ENCODE measurements around the gene MKLN1. TPM values are rescaled to one million over a fixed set of nuclear protein-coding genes. Genes with fewer than 3 reads are reported as not detected.

The MKLN1 gene
- total RNA-seq, 1 experiment from 2014 or later: 90.2 TPM

DNA sequence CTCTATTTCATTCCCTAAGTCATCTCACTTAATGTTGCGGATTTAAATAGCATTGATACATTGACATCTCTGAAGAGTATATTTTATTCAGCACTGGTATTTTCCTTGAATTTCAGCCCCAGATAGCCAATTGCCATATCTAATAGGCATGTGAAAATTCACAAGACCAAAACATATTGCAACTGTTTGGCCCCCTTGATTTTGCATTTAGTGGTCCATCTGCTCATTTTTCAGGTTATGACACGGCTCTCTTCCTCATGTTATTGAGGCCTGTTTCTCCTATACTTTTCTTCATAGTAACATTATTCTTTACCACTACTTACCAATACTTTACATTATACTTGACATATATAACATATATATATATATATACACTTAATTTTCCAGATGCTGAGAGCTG, 43.7 kb downstream of the MKLN1 start:
- TF ChIP-seq EZH2 (IDR thresholded peaks at IDR 0.05; ENCODE audit: borderline replicate concordance, low read depth, low read length, poor library complexity, severe bottlenecking): no peak
- TF ChIP-seq, protein P1, sequence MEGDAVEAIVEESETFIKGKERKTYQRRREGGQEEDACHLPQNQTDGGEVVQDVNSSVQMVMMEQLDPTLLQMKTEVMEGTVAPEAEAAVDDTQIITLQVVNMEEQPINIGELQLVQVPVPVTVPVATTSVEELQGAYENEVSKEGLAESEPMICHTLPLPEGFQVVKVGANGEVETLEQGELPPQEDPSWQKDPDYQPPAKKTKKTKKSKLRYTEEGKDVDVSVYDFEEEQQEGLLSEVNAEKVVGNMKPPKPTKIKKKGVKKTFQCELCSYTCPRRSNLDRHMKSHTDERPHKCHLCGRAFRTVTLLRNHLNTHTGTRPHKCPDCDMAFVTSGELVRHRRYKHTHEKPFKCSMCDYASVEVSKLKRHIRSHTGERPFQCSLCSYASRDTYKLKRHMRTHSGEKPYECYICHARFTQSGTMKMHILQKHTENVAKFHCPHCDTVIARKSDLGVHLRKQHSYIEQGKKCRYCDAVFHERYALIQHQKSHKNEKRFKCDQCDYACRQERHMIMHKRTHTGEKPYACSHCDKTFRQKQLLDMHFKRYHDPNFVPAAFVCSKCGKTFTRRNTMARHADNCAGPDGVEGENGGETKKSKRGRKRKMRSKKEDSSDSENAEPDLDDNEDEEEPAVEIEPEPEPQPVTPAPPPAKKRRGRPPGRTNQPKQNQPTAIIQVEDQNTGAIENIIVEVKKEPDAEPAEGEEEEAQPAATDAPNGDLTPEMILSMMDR (conservative IDR thresholded peaks at IDR 0.05; ENCODE audit: low read depth, low read length): no peak
- POLR2A ChIA-PET (ENCODE audit: low non-redundant PET): no interaction called here
- no peaks in the 10 kb centered on the region for H3K27me3 ChIP-seq (replicated peaks; ENCODE audit: insufficient read depth, low read depth, low read length, poor library complexity)
- no peaks in the 10 kb centered on the region for H3K9me3 ChIP-seq (ENCODE audit: low read depth, low read length, poor library complexity, severe bottlenecking)
- peaks cover 5% of the 10 kb centered on the region for H3K36me3 ChIP-seq (ENCODE audit: insufficient read depth, low read length, poor library complexity, severe bottlenecking)
- intact Hi-C loops (cut with micrococcal nuclease; ENCODE audit: unreplicated experiment): no loop called here
- no peak overlapping the region for H3K4me3 ChIP-seq (ENCODE audit: low read depth, low read length, poor library complexity, severe bottlenecking)
- peaks cover 20% of the 10 kb centered on the region for H3K4me1 ChIP-seq (ENCODE audit: insufficient read depth, low read length, poor library complexity, severe bottlenecking)
- CTCF ChIA-PET: no interaction called here
- no peak for DNase-seq (ENCODE audit: low spot score)
- BruUV-seq (replicated peaks): no TSS peak
- H3K27ac ChIP-seq (ENCODE audit: low read depth, low read length, poor library complexity, severe bottlenecking): no peak overlapping the region

DNA sequence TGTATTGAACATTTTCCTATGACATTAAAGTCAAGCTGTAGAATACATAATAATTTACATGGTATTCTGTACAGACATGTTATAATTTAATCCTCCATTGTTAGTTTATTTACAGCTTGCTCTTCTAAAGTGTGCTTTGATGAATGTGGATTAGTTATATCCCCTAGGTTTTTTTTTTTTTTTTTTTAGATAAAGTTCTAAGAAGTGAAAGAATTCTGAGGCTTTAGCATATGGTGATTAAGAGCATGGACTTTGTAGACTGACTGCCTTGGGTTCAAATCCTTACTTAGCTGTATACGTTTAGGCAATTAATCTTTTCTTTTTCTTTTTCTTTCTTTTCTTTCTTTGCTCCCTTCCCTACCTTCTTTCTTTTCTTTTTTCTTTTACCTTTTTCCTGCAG, 44.9 kb downstream of the MKLN1 start:
- H3K36me3 ChIP-seq (ENCODE audit: insufficient read depth, low read length, poor library complexity, severe bottlenecking): peaks cover 5% of the 10 kb centered on the region
- intact Hi-C loops (cut with micrococcal nuclease; ENCODE audit: unreplicated experiment): no loop called here
- H3K4me1 ChIP-seq (ENCODE audit: insufficient read depth, low read length, poor library complexity, severe bottlenecking): peaks cover 17% of the 10 kb centered on the region
- H3K27me3 ChIP-seq (replicated peaks; ENCODE audit: insufficient read depth, low read depth, low read length, poor library complexity): no peaks in the 10 kb centered on the region
- TF ChIP-seq EZH2 (IDR thresholded peaks at IDR 0.05; ENCODE audit: borderline replicate concordance, low read depth, low read length, poor library complexity, severe bottlenecking): no peak
- TF ChIP-seq, protein P1 (conservative IDR thresholded peaks at IDR 0.05; ENCODE audit: low read depth, low read length): no peak
- ChIA-PET POLR2A (ENCODE audit: low non-redundant PET) (no interaction called here), CTCF (interaction anchor here (0.6 to 0.7 kb wide), 2 partner anchors 166 to 370 kb away, joined by 4 to 7 read pairs; no protein-coding TSS in a partner anchor)
- BruUV-seq (replicated peaks): no TSS peak
- H3K4me3 ChIP-seq (ENCODE audit: low read depth, low read length, poor library complexity, severe bottlenecking): no peak overlapping the region
- H3K9me3 ChIP-seq (ENCODE audit: low read depth, low read length, poor library complexity, severe bottlenecking): no peaks in the 10 kb centered on the region
- DNase-seq (ENCODE audit: low spot score): no peak
- no peak overlapping the region for H3K27ac ChIP-seq (ENCODE audit: low read depth, low read length, poor library complexity, severe bottlenecking)

DNA sequence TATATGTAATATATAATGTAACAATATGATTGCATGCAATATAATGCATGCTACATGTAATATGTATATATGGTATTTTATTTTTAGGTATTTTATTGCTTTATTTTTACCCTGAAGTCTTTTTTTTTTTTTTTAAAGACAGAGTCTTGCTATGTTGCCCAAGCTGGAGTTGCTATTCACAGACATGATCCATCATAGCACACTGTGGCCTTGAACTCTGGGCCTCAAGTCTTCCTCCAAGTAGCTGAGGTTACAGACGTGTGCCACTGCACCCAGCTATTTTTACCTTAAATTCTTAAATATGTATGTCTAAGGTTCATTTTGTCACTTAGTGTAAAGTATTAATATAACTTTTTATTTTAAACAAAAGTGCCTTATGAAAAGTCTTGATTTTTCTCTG, 47.1 kb downstream of the MKLN1 start:
- H3K27me3 ChIP-seq (replicated peaks; ENCODE audit: insufficient read depth, low read depth, low read length, poor library complexity): no peaks in the 10 kb centered on the region
- TF ChIP-seq, protein P1 (conservative IDR thresholded peaks at IDR 0.05; ENCODE audit: low read depth, low read length): no peak
- no peak for TF ChIP-seq EZH2 (IDR thresholded peaks at IDR 0.05; ENCODE audit: borderline replicate concordance, low read depth, low read length, poor library complexity, severe bottlenecking)
- intact Hi-C loops (cut with micrococcal nuclease; ENCODE audit: unreplicated experiment): no loop called here
- no peaks in the 10 kb centered on the region for H3K9me3 ChIP-seq (ENCODE audit: low read depth, low read length, poor library complexity, severe bottlenecking)
- peaks cover 5% of the 10 kb centered on the region for H3K36me3 ChIP-seq (ENCODE audit: insufficient read depth, low read length, poor library complexity, severe bottlenecking)
- ChIA-PET POLR2A (ENCODE audit: low non-redundant PET) (no interaction called here), CTCF (no interaction called here)
- H3K4me1 ChIP-seq (ENCODE audit: insufficient read depth, low read length, poor library complexity, severe bottlenecking): peaks cover 17% of the 10 kb centered on the region
- H3K4me3 ChIP-seq (ENCODE audit: low read depth, low read length, poor library complexity, severe bottlenecking): no peak overlapping the region
- BruUV-seq (replicated peaks): no TSS peak
- DNase-seq (ENCODE audit: low spot score): no peak
- no peak overlapping the region for H3K27ac ChIP-seq (ENCODE audit: low read depth, low read length, poor library complexity, severe bottlenecking)
